Inferior parietal cortex (tissue), 1 donor: ENCODE measurements around the gene ADORA2B.
"Not testable (repeated sequence)": the region's sequence is repeated elsewhere in the genome, so short reads cannot be mapped to it uniquely, and the experiment has no call there.

Source experiments
- DNase-seq: peaks from one replicate; pipeline ENCODE4 v3.0.0-alpha.2; 2016; ENCODE audit errors: extremely low spot score

The ADORA2B gene

DNA sequence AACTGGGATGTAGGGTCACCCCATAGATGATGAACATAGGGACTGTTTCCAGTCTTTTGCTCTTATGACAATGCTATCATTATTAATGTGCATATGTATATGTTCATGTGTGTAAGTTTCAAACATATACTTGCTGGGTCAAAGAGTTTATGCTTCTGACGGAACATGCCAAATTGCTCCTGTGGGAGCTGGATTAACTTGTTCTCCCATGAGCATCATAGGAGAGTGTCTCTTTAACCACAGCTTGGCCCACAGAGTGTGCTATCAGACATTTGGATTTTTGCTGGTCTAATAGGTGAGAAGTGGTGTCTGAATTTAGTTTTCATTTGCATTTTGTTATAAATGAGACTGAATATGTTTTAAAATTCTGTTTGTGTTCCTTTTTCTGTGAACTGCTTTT lies 22.3 kb upstream of the ADORA2B start:
- DNase-seq: no peak

DNA sequence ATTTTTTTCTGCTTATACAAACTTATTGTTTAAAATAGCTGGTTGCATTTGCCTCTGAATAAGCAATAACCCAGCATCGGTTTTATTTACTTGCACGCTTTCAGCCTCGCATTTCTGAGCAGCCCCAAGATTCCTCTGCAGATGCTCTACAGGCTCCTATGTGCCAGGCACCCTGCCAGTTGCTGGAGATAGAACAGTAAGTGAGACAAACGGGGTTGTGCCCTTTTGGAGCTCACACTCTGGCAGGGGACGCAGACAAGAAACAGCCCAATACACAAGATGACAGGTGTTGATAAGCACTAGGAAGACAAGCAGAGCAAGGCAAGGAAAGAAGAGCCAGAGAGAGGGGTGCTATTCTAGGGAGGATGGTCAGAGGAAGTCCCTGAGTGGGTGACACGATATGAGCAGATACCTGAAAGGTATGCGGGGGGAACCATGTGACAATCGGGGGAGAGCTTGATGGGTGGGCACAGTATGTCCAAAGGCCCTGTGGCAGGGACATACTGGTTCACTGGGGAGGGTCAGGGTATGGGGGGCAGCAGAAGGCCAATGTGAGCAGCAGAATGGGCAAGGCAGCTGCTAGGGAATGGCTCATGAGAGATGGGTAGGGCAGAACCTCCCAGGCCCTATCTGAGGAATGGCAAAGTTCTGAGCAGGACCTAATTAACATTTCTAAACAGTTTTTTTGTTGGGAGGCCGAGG lies 18.7 kb upstream of the ADORA2B start:
- no peak for DNase-seq

DNA sequence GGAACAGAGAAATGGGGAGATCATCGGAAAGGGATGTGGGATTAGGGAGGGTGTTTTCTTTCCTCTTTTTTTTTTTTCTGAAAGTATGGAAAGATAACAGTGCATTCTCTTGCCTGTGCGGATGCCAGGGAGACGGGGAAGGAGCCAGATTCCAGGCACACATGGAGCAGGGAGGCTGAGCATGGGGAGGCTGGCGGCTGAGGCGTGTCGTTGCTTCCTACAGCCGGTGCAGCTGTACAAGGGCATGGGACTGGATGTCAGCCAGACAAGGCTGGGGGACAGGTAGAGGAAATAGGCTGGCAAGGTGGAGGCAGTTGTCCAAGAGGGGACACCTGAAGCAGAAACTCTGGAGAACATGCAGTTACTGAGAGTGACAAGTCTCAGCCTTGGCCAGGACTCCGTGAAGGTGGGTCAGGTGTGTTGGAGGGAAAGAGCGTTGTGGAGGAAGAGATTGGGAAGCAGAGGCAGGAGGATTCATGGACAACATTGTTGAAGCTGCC lies 16.6 kb upstream of the ADORA2B start:
- DNase-seq: no peak

DNA sequence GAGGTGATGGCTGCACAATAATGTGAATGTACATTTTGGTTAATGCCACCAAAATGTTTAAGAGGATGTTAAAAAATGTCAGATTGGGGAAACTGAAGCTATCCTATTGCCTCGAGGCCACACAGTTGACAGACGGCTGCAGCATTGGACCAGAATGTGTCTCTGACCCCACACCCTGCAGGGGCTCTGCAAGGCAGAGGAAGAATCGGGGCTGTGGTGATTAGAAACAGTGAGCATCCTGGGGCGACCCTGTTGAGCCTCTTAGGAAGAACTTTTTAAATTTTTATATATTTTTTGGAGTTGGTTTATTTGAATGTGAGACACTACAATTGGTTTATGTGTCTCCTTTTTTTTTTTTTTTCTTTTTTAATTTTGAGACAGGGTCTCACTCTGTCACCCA lies 15.0 kb upstream of the ADORA2B start:
- DNase-seq: no peak

DNA sequence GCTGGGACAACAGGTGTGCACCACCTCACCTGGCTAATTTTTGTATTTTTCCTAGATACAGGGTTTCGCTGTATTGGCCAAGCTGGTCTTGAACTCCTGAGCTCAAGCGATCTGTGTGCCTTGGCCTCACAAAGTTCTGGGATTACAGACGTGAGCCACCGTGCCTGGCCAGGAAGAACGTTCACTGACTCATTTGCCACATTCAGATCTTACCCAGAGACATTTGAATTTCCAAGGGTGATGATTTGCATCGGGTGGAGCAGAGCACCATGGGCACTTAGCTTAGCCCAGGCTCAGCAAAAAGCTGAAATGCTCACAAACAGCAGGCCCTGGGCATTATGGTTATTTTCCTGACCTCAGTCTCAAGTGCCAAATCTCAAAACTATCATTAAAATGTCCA lies 14.5 kb upstream of the ADORA2B start:
- no peak for DNase-seq

DNA sequence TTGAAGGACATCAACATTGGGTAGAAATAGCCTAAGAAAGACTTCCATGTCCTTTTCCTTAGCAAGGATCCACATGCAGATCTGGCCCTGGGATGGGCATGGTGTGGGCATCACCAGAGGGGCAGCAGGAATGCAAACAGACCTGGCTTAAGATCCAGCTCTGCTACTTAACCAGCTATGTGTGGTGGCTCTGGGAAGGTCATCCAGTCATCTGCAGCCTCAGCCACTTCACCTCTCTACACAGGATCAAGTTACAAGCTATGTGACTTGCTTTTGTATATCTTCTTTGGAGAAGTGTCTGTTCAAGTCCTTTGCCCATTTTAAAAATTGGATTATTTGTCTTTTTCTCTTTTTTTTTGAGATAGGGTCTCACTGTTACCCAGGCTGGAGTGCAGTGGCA lies 13.5 kb upstream of the ADORA2B start:
- DNase-seq: no peak

DNA sequence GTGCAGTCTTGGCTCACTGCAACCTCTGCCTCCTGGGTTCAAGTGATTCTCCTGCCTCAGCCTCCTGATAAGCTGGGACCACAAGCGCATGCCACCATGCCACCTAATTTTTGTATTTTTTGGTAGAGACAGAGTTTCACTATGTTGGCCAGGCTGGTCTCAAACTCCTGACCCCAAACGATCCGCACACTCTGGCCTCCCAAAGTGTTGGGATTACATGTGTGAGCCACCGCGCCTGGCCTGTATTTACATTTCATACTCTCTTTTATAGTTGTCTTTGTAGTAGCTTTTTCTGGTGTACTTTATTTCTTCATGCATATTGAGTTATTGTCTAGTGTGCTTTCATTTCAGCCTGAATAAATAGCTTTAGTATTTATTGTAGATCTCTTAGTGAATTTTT lies 10.1 kb upstream of the ADORA2B start:
- DNase-seq: no peak

DNA sequence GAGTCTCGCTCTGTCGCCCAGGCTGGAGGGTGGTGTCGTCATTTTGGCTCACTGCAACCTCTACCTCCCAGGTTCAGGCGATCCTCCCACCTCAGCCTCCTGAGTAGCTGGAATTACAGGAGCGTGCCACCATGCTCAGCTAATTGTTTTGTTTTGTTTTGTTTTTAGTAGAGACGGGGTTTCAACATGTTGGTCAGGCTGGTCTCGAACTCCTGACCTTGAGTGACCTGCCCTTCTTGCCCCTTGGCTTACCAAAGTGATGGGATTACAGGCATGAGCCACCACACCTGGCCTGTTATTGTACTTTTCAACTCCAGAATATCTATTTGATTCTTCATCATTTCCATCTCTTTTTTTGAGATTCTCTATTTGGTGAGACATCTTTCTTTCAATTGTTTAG lies 9.0 kb upstream of the ADORA2B start:
- no peak for DNase-seq

DNA sequence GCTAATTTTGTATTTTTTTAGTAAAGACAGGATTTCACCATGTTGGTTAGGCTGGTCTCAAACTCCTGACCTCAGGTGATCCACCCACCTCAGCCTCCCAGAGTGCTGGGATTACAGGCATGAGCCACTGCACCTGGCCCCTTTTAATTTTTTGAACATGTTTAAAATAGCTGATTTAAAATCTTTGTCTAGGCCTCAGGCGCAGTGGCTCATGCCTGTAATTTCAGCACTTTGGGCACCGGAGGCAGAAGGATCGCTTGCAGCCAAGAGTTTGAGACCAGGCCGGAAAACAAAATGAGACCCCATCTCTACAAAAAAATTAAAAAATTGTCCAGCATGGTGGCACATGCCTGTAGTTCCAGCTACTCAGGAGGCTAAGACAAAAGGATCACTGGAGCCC lies 8.4 kb upstream of the ADORA2B start:
- not testable (repeated sequence) for DNase-seq

DNA sequence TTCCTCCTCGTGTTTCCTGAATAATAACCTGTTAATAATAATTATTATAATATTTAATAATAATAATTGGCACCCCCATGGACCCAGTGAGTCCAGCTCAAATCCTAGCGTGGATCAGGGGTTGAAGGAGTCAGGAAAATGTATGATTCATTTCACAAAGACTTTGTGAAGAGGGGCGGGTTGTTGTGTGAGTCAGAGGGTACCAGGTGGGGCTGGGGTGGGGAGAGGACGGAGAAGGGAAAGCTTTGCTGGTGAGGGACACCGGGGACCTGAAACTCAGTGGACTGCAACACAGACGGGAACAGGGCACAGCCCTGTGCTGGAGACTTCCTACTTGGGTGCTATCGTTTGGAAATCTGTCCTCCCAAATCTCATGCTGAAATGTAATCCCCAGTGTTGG lies 3.1 kb upstream of the ADORA2B start:
- DNase-seq: no peak

DNA sequence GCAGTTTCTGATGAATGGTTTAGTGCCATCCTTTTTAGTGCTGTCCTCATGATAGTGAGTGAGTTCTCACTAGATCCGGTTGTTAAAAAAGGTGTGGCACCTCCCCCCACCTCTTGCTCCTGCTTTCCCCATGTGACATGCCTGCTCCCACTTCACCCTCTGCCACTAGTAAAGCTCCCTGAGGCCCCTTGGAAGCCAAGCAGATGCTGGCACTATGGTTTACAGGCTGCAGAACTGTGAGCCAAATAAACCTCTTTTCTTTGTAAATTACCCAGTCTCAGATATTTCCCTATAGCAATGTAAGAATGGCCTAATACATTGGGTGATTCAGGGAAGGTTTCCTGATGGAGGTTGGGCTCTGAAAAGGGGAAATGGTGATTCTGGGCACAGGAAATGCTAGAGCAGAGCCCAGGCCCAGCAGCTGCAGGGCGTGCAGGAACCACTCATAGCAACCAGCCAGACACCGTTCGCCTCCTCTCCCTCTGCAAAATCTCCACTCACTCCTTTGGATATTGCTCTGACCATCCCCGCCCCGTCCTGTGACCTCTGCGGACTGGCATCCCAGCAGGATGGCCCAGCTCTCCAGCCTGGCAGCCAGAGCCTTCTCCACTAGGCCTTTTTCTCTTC lies 2.6 kb upstream of the ADORA2B start:
- no peak for DNase-seq

DNA sequence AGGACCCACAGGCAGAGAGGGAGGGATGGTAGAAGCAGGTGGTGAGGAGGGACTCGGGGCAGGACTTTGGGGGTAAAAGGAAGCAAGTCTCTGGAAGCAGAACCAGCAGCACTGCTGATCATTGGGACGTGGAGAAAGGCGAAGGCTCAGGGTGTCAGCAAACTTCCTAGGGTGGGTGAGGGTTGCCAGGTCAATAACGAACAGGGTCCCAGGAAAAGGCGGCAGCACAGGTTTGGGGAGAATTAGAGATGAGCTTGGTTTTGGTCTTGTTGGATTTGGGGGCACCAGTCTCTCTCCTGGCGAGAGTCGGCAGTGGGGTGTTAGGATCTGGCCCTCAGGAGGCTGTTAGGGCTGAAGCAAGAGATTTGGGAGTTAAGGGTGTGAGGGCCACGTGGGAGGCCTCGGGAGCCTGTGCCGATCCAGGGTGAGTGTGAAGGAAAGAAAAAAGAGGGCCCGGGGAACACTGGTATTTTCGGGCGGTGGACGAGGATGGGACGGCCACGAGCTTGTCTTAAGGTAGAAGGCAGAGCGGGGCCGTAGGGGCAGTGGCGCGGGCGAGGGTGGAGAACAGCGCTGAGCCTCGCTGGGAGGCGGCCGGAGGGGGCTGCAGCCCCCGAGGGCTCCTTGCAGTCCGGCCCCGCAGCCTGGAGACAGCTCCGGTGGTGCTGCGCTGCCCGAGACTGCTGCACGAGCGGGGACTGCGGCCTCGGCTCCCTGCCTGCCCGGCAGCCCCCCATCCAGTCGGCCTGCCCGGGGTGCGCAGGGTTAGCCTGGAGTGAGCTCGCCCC lies 765 bp upstream of the ADORA2B start:
- no peak for DNase-seq

DNA sequence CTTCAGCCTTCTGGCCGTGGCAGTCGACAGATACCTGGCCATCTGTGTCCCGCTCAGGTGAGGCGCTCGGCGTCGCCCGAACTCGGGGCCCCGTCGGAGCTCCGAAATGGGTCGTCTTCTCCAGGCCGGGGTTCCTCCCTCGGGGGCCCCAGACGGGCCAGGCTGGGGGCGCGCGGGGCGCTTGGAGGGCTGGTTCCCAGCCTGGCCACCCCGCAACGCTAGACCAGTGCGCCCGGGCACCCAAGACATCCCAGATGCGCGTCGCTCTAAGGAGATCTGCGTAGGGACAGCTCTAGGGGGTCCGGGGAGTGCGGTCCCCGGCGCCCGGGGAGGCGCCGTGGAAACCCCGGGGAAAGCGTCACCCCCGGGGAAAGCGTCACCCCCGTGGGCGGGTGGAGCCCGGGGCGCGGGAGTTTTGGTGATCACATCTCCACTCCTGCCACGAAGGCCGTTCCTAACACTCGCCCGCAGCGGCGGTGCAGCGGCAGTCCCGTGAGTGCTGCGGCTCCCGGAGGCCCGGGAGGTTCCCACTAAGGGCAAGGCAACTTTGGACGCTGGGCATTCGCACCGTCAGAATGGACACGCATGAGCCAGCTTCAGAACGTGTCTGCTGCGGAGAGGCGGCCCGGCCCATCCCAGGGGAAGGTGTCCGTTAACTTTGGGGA lies 729 bp downstream of the ADORA2B start:
- DNase-seq: no peak

DNA sequence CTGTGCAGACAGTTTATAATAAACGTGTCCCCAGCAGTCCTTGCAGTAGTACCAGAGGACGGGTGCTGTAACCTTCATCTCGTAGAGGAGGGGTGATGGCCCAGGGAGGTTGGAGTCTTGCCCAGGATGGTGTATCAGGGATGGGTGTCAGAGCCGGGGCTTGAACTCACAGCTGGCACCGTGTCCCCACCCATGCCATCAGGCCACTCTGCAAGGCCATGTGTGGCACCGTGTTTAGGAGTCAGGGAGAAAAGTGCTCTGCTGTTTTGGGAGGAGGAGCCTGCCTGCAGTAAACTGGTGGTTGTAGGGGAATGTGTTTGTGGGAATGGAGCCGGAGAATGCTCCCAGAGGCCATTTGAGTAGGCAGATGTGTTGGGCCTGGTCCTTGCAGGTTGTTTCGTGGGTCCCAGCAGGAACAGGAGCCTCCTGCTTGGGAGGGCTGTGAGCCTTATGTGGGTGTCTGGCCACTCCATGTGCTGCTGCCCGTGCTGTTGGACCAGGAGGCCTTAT lies 1.7 kb downstream of the ADORA2B start:
- DNase-seq: no peak

DNA sequence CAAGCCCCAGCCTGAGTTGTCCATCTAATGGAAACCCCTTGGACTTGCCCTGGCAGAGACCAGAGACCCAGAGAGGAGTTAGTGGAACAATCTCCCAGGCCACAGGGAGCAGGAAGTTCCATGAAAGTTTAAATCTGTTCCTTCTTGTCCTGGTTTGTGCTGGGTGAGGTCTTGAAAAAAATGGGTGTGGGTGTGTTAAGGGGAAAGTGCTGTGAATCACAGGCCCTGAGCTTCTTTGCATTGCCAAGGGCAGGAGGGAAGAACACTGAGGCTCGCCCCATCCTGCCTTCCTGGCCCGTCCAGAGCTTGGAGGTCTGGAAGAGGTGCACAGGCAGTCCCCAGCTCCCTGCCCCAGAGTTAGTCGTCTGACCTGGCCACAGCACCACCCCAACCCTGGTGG lies 2.3 kb downstream of the ADORA2B start:
- no peak for DNase-seq

DNA sequence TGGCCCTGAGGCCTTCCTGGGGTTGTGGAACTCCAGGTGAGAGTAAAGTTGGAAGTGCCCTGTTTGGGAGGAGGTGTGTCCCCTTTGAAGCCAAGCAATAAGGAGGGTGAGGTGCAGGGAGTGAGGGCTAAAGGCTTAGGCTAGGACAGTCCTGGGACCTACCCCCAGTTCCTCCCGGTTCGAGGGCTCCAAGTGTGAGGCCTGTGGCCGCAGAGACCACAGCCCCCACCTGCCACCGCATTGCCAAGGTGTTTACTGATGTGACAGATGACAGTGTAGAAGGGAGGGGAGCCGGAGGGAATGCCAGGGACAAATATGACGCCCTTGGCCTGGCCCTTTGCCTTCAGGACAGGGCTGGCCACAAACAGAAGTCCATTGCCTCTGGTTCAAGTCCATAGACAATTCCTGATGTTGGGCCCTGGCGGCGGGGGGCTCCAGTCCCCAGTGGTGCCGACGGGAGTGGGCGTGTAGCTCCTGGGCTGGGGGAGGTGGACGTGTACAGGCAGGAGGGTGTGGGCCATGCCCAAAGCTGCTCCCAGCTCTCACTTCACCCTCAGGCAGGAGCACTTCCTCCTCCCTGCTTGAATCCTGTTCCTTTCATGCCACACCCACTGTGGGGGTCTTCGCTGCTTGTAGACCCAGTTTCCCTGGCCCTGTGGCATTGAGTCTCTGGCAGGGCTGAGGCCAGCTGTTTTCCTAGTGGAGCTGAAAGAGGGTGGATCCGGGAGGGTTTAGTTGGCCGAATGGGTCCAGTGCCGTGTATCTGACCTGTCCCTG lies 3.2 kb downstream of the ADORA2B start:
- DNase-seq: no peak

DNA sequence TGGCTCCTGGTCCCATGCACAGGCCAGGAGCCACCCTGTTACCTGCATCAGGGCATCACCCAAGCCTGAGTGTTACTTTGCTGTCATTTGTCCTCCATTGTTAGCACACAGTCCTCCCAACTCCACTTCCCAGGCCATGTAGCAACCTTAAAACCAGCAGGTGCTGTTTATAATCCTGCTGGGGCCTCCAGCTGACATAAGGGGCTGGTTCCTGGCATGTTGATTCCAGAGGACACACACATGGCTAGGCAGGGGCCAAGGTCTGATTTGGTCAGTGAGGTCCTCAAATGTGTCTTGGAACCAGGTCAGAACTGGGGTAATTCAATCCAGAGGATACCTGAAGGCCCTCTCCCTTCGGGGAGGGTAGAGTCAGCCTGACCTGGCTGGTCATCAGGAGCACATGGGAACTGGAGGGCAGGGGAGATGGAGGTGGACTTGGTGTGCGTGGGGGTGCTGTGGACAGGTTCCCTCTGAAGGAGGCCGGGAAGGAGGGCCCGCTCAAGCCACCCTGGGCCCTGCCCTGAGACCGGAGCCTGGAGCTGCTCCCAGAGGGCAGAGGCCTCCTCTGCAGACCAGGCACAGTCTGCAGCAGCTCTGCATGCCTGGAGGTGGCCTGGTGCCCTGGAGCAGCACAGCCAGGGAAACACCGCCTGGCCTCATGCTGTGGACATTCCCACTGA lies 6.6 kb downstream of the ADORA2B start:
- no peak for DNase-seq

DNA sequence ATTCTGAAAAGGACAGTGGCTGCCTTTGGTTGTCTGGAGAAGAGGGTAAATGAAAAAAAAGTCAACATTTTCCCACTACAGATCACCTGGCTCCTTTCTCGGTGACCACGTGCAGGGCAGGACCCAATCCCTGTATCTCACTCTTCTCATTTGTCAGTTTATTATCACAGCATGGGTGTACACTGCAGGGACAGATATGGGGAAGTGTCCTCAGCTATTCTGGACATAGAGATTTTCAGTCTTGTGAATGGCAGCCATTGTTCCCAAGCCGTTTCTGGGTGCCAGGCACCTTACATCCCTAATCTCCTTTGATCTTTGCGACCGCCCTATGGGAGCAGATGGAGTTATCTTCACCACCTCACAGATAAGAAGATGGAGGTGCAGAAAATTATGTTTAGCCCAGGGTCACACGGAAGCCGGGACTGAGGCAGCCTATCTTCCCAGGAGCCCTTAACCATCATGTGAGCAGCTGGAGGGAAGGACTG lies 7.2 kb downstream of the ADORA2B start:
- no peak for DNase-seq

DNA sequence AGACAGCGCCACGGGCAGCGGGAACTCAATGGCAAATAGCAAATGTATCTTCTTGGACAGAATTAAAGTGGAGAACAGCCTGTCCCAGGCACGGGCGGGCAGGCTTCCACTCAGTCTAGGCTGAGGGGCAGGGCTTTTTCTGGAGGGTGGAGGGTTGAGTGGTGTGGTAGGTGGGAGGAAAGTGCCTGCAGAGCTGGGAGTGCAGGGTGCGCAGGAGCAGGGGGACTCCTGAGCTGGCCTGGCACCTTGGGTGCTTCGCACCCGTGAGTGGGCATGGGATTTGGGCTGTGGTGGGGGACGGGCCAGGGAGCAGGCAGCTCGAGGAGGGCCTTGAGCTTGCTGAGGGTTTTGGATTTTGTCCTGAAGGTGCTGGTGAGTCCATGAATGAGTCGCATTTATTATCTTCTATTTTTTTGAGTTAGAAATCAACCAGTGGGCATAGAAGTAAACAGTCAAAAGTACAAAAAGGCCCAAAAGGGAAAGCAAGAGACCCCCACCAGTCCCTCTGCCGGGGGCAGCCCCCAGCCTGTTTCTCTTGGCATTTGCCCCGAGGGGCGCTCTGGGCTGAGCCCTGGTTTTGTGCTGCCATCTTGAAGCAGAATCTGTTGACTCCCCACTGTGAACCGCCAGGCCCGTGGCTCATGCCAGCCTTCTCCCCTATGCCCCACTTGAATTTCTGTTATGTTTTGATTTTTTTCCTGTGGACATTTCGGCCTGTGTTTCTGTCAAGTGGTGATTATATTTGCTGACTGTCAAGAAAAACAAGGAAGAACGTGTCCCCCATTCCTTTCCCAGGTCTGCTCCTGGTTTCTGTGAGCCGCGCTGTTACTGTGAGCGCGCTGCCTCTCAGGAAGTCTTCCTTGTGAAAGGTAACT lies 8.2 kb downstream of the ADORA2B start:
- DNase-seq: no peak

DNA sequence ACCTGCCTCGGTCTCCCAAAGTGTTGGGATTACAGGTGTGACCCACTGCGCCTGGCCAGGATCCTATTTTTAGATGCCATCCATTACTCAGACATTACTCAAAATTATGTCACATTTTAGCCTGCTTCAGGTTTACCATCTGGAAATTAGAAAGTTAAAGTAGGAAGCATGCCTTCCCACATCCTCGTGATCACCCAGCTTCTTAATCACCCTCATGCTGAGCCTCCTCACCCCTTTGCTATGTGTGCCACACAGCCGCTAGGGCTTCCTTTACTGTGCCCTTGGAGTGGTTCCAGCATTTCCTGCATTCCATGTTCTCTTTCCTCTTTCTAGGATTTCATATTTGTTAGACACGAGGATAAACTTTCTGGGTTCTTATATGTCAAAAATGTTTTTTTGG lies 9.3 kb downstream of the ADORA2B start:
- DNase-seq: no peak
